ENCODE data around the gene C5AR2.
"Not testable (repeated sequence)": the region's sequence is repeated elsewhere in the genome, so short reads cannot be mapped to it uniquely, and the experiment has no call there.

DNA sequence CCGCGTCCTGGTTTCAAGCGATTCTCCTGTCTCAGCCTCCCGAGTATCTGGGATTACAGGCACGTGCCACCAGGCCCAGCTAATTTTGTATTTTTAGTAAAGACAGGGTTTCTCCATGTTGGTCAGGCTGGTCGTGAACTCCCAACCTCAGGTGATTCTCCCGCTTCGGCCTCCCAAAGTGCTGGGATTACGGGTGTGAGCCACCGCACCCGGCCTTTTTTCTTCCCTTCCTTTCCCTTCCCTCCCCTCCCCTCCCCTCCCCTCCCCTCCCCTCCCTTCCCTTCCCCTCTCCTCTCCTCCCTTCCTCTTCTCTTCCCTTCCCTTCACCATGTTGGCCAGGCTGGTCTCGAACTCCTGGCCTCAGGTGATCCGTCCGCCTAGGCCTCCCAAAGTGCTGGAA lies 31.1 kb upstream of the C5AR2 start:
- TF ChIP-seq EZH2 (IDR thresholded peaks at IDR 0.05; ENCODE audit: borderline replicate concordance, insufficient read depth, low read length, poor library complexity, severe bottlenecking), result not testable (repeated sequence)
- TF ChIP-seq, protein P1, sequence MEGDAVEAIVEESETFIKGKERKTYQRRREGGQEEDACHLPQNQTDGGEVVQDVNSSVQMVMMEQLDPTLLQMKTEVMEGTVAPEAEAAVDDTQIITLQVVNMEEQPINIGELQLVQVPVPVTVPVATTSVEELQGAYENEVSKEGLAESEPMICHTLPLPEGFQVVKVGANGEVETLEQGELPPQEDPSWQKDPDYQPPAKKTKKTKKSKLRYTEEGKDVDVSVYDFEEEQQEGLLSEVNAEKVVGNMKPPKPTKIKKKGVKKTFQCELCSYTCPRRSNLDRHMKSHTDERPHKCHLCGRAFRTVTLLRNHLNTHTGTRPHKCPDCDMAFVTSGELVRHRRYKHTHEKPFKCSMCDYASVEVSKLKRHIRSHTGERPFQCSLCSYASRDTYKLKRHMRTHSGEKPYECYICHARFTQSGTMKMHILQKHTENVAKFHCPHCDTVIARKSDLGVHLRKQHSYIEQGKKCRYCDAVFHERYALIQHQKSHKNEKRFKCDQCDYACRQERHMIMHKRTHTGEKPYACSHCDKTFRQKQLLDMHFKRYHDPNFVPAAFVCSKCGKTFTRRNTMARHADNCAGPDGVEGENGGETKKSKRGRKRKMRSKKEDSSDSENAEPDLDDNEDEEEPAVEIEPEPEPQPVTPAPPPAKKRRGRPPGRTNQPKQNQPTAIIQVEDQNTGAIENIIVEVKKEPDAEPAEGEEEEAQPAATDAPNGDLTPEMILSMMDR (IDR thresholded peaks at IDR 0.05; ENCODE audit: poor library complexity, severe bottlenecking), result not testable (repeated sequence)
